Measurements from ENCODE around the gene KCNT2.

DNA sequence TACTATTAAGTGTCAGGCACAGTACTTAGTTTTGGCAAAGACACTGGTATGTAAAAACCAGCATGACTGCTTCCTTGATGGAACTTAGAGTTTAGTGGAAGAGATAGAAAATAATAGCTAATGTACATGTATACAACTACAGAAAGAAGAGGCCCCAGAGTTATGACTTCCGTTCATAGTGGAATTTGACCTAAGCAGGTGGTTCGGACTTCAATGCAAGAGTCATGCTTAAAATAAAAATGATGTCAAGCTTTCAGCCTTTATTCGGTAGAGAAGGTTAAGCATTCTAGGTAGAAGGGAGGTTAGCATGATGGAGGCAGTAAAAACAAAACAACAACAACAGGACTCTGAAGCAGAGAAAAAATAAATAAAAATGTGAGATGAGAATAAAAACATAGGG lies 165.9 kb downstream of the KCNT2 start:
- no peak for TF ChIP-seq CTCF (IDR thresholded peaks at IDR 0.05 in 4 of 5, conservative IDR thresholded peaks at IDR 0.05 in 1 of 5)
- no peak for TF ChIP-seq POLR2A (IDR thresholded peaks at IDR 0.05)

Measured in gastrocnemius medialis (tissue), 4 donors.